ENCODE results near the gene EIF2B2.
"Not testable (repeated sequence)": the region's sequence is repeated elsewhere in the genome, so short reads cannot be mapped to it uniquely, and the experiment has no call there.

Gene EIF2B2

GRCh38 chr14:74995781-74996180 is 6.9 kb upstream of the EIF2B2 start:
- DNase-seq, result not testable (repeated sequence)

- DNase-seq, result no peak
These were observed 1.5 kb upstream of the EIF2B2 start for GRCh38 chr14:75001261-75001660.

- DNase-seq, result no peak
These were observed 822 bp upstream of the EIF2B2 start for GRCh38 chr14:75001899-75002298.

- no peak for DNase-seq
These were observed 718 bp downstream of the EIF2B2 start for GRCh38 chr14:75003250-75004027.

GRCh38 chr14:75005357-75005756 is 2.6 kb downstream of the EIF2B2 start:
- no peak for DNase-seq

- no peak for DNase-seq
These were observed 6.5 kb downstream of the EIF2B2 start for GRCh38 chr14:75009176-75009575.

- DNase-seq, result no peak
These were observed 7.9 kb downstream of the EIF2B2 start for GRCh38 chr14:75010472-75011093.

GRCh38 chr14:75011356-75011994 is 8.8 kb downstream of the EIF2B2 start:
- DNase-seq, result peak; percentile 57

- DNase-seq, result no peak
These were observed 10.6 kb downstream of the EIF2B2 start for GRCh38 chr14:75013290-75013689.

GRCh38 chr14:75015496-75015895 is 12.8 kb downstream of the EIF2B2 start:
- no peak for DNase-seq

- DNase-seq, result no peak
These were observed 14.1 kb downstream of the EIF2B2 start for GRCh38 chr14:75016815-75017214.

GRCh38 chr14:75018694-75019093 is 16.0 kb downstream of the EIF2B2 start:
- DNase-seq, result peak; percentile 58

GRCh38 chr14:75022655-75023054 is 19.9 kb downstream of the EIF2B2 start:
- DNase-seq, result peak; percentile 73

- no peak for DNase-seq
These were observed 20.4 kb downstream of the EIF2B2 start for GRCh38 chr14:75023108-75023507.

- no peak for DNase-seq
These were observed 22.4 kb downstream of the EIF2B2 start for GRCh38 chr14:75025082-75025481.

GRCh38 chr14:75025876-75026275 is 23.2 kb downstream of the EIF2B2 start:
- DNase-seq, result no peak

- no peak for DNase-seq
These were observed 27.4 kb downstream of the EIF2B2 start for GRCh38 chr14:75030147-75030546.

GRCh38 chr14:75032939-75033338 is 30.2 kb downstream of the EIF2B2 start:
- no peak for DNase-seq

GRCh38 chr14:75040507-75040906 is 37.8 kb downstream of the EIF2B2 start:
- DNase-seq, result no peak

GRCh38 chr14:75040959-75041358 is 38.2 kb downstream of the EIF2B2 start:
- no peak for DNase-seq

GRCh38 chr14:75041613-75042012 is 38.9 kb downstream of the EIF2B2 start:
- DNase-seq, result no peak

- no peak for DNase-seq
These were observed 39.3 kb downstream of the EIF2B2 start for GRCh38 chr14:75042035-75042434.

GRCh38 chr14:75044322-75044721 is 41.6 kb downstream of the EIF2B2 start:
- DNase-seq, result no peak

GRCh38 chr14:75044752-75045151 is 42.0 kb downstream of the EIF2B2 start:
- DNase-seq, result no peak

Measured in islet precursor cell (in vitro differentiated cells).